ENCODE data around the gene SERP2. TPM values are rescaled to one million over a fixed set of nuclear protein-coding genes. Genes with fewer than 3 reads are reported as not detected.

The SERP2 gene
- total RNA-seq, 1 experiment from 2014 or later = not detected

- Histone ChIP-seq H3K4me3 (ENCODE audit: low read length) (no peak overlapping the region), H2AFZ (ENCODE audit: low read length) (no peak overlapping the region), H3K36me3 (ENCODE audit: insufficient read depth, low read length) (no peaks in the 10 kb centered on the region), H3K9ac (ENCODE audit: low read length) (no peak overlapping the region), H4K20me1 (ENCODE audit: insufficient read depth, low read depth, low read length) (no peaks in the 10 kb centered on the region), H3K9me2 (replicated peaks; ENCODE audit: insufficient read depth, low read length) (no peaks in the 10 kb centered on the region), H3K4me2 (ENCODE audit: low read depth, low read length, poor library complexity, severe bottlenecking) (no peak overlapping the region), H3K79me2 (ENCODE audit: low read length) (no peaks in the 10 kb centered on the region), H3K27ac (ENCODE audit: low read length) (no peak overlapping the region), H3K4me1 (ENCODE audit: low read length) (peaks cover under 1% of the 10 kb centered on the region), H3K27me3 (ENCODE audit: low read length) (no peaks in the 10 kb centered on the region), H3K9me3 (ENCODE audit: low read length) (no peaks in the 10 kb centered on the region)
- no peak for DNase-seq
Observed at GRCh38 chr13:44412346-44412935, 38.8 kb downstream of the SERP2 start.

- H3K9me2 ChIP-seq (replicated peaks; ENCODE audit: insufficient read depth, low read length) = no peaks in the 10 kb centered on the region
- no peaks in the 10 kb centered on the region for H3K9me3 ChIP-seq (ENCODE audit: low read length)
- no peak overlapping the region for H2AFZ ChIP-seq (ENCODE audit: low read length)
- no peak overlapping the region for H3K9ac ChIP-seq (ENCODE audit: low read length)
- peaks cover 7% of the 10 kb centered on the region for H3K4me1 ChIP-seq (ENCODE audit: low read length)
- no peak for DNase-seq
- H3K79me2 ChIP-seq (ENCODE audit: low read length) = no peaks in the 10 kb centered on the region
- H3K27me3 ChIP-seq (ENCODE audit: low read length) = no peaks in the 10 kb centered on the region
- H3K4me3 ChIP-seq (ENCODE audit: low read length) = no peak overlapping the region
- no peaks in the 10 kb centered on the region for H4K20me1 ChIP-seq (ENCODE audit: insufficient read depth, low read depth, low read length)
- no peaks in the 10 kb centered on the region for H3K36me3 ChIP-seq (ENCODE audit: insufficient read depth, low read length)
- no peak overlapping the region for H3K4me2 ChIP-seq (ENCODE audit: low read depth, low read length, poor library complexity, severe bottlenecking)
- no peak overlapping the region for H3K27ac ChIP-seq (ENCODE audit: low read length)
Observed at GRCh38 chr13:44413095-44413494, 39.5 kb downstream of the SERP2 start.

GRCh38 chr13:44414716-44415115 lies 41.1 kb downstream of the SERP2 start:
- Histone ChIP-seq H3K36me3 (ENCODE audit: insufficient read depth, low read length) (no peaks in the 10 kb centered on the region), H3K9me3 (ENCODE audit: low read length) (no peaks in the 10 kb centered on the region), H2AFZ (ENCODE audit: low read length) (no peak overlapping the region), H3K4me1 (ENCODE audit: low read length) (peaks cover 11% of the 10 kb centered on the region), H3K4me2 (ENCODE audit: low read depth, low read length, poor library complexity, severe bottlenecking) (no peak overlapping the region), H3K9me2 (replicated peaks; ENCODE audit: insufficient read depth, low read length) (no peaks in the 10 kb centered on the region), H4K20me1 (ENCODE audit: insufficient read depth, low read depth, low read length) (no peaks in the 10 kb centered on the region), H3K9ac (ENCODE audit: low read length) (no peak overlapping the region), H3K79me2 (ENCODE audit: low read length) (no peaks in the 10 kb centered on the region), H3K27me3 (ENCODE audit: low read length) (no peaks in the 10 kb centered on the region), H3K4me3 (ENCODE audit: low read length) (no peak overlapping the region), H3K27ac (ENCODE audit: low read length) (no peak overlapping the region)
- no peak for DNase-seq

GRCh38 chr13:44415815-44416214 lies 42.2 kb downstream of the SERP2 start:
- DNase-seq = no peak
- no peak overlapping the region for H3K27ac ChIP-seq (ENCODE audit: low read length)

GRCh38 chr13:44416301-44416700 lies 42.7 kb downstream of the SERP2 start:
- Histone ChIP-seq H3K27ac (ENCODE audit: low read length) (no peak overlapping the region), H3K36me3 (ENCODE audit: insufficient read depth, low read length) (no peaks in the 10 kb centered on the region), H3K4me2 (ENCODE audit: low read depth, low read length, poor library complexity, severe bottlenecking) (no peak overlapping the region), H3K4me3 (ENCODE audit: low read length) (no peak overlapping the region), H3K27me3 (ENCODE audit: low read length) (no peaks in the 10 kb centered on the region), H3K4me1 (ENCODE audit: low read length) (peaks cover 11% of the 10 kb centered on the region), H3K9ac (ENCODE audit: low read length) (no peak overlapping the region), H2AFZ (ENCODE audit: low read length) (no peak overlapping the region), H3K9me3 (ENCODE audit: low read length) (no peaks in the 10 kb centered on the region), H4K20me1 (ENCODE audit: insufficient read depth, low read depth, low read length) (no peaks in the 10 kb centered on the region), H3K9me2 (replicated peaks; ENCODE audit: insufficient read depth, low read length) (no peaks in the 10 kb centered on the region), H3K79me2 (ENCODE audit: low read length) (no peaks in the 10 kb centered on the region)
- DNase-seq = no peak

More at GRCh38 chr13:44415815-44416214, 42.2 kb downstream of the SERP2 start:
- no peaks in the 10 kb centered on the region for H3K36me3 ChIP-seq (ENCODE audit: insufficient read depth, low read length)
- no peaks in the 10 kb centered on the region for H3K79me2 ChIP-seq (ENCODE audit: low read length)
- no peak overlapping the region for H3K4me3 ChIP-seq (ENCODE audit: low read length)
- H3K4me2 ChIP-seq (ENCODE audit: low read depth, low read length, poor library complexity, severe bottlenecking) = no peak overlapping the region
- H2AFZ ChIP-seq (ENCODE audit: low read length) = no peak overlapping the region
- no peaks in the 10 kb centered on the region for H4K20me1 ChIP-seq (ENCODE audit: insufficient read depth, low read depth, low read length)
- no peak overlapping the region for H3K9ac ChIP-seq (ENCODE audit: low read length)
- no peaks in the 10 kb centered on the region for H3K27me3 ChIP-seq (ENCODE audit: low read length)
- H3K9me2 ChIP-seq (replicated peaks; ENCODE audit: insufficient read depth, low read length) = no peaks in the 10 kb centered on the region
- H3K4me1 ChIP-seq (ENCODE audit: low read length) = peaks cover 11% of the 10 kb centered on the region
- H3K9me3 ChIP-seq (ENCODE audit: low read length) = no peaks in the 10 kb centered on the region

GRCh38 chr13:44416744-44417143 lies 43.1 kb downstream of the SERP2 start:
- Histone ChIP-seq H4K20me1 (ENCODE audit: insufficient read depth, low read depth, low read length) (no peaks in the 10 kb centered on the region), H3K27ac (ENCODE audit: low read length) (no peak overlapping the region), H3K9me2 (replicated peaks; ENCODE audit: insufficient read depth, low read length) (no peaks in the 10 kb centered on the region), H3K79me2 (ENCODE audit: low read length) (no peaks in the 10 kb centered on the region), H3K36me3 (ENCODE audit: insufficient read depth, low read length) (no peaks in the 10 kb centered on the region), H3K4me3 (ENCODE audit: low read length) (no peak overlapping the region), H3K4me1 (ENCODE audit: low read length) (peaks cover 11% of the 10 kb centered on the region), H3K27me3 (ENCODE audit: low read length) (no peaks in the 10 kb centered on the region), H3K9ac (ENCODE audit: low read length) (no peak overlapping the region), H2AFZ (ENCODE audit: low read length) (no peak overlapping the region), H3K4me2 (ENCODE audit: low read depth, low read length, poor library complexity, severe bottlenecking) (no peak overlapping the region), H3K9me3 (ENCODE audit: low read length) (no peaks in the 10 kb centered on the region)
- no peak for DNase-seq

GRCh38 chr13:44417446-44417845 lies 43.8 kb downstream of the SERP2 start:
- Histone ChIP-seq H3K4me3 (ENCODE audit: low read length) (no peak overlapping the region), H3K9ac (ENCODE audit: low read length) (no peak overlapping the region), H3K27ac (ENCODE audit: low read length) (no peak overlapping the region), H3K79me2 (ENCODE audit: low read length) (no peaks in the 10 kb centered on the region), H3K4me1 (ENCODE audit: low read length) (peaks cover 11% of the 10 kb centered on the region), H2AFZ (ENCODE audit: low read length) (no peak overlapping the region), H3K9me3 (ENCODE audit: low read length) (no peaks in the 10 kb centered on the region), H3K27me3 (ENCODE audit: low read length) (no peaks in the 10 kb centered on the region), H3K9me2 (replicated peaks; ENCODE audit: insufficient read depth, low read length) (no peaks in the 10 kb centered on the region), H4K20me1 (ENCODE audit: insufficient read depth, low read depth, low read length) (no peaks in the 10 kb centered on the region), H3K36me3 (ENCODE audit: insufficient read depth, low read length) (no peaks in the 10 kb centered on the region), H3K4me2 (ENCODE audit: low read depth, low read length, poor library complexity, severe bottlenecking) (no peak overlapping the region)
- no peak for DNase-seq

- Histone ChIP-seq H3K9me3 (ENCODE audit: low read length) (no peaks in the 10 kb centered on the region), H4K20me1 (ENCODE audit: insufficient read depth, low read depth, low read length) (no peaks in the 10 kb centered on the region), H3K27me3 (ENCODE audit: low read length) (no peaks in the 10 kb centered on the region), H3K4me2 (ENCODE audit: low read depth, low read length, poor library complexity, severe bottlenecking) (peak overlapping the region; percentile 47), H3K4me1 (ENCODE audit: low read length) (peaks cover 11% of the 10 kb centered on the region), H3K9me2 (replicated peaks; ENCODE audit: insufficient read depth, low read length) (no peaks in the 10 kb centered on the region), H3K27ac (ENCODE audit: low read length) (no peak overlapping the region), H3K36me3 (ENCODE audit: insufficient read depth, low read length) (no peaks in the 10 kb centered on the region), H3K9ac (ENCODE audit: low read length) (no peak overlapping the region), H3K4me3 (ENCODE audit: low read length) (no peak overlapping the region), H3K79me2 (ENCODE audit: low read length) (no peaks in the 10 kb centered on the region), H2AFZ (ENCODE audit: low read length) (no peak overlapping the region)
- peak; percentile 60 for DNase-seq
Observed at GRCh38 chr13:44417876-44418275, 44.3 kb downstream of the SERP2 start.
